ENCODE measurements around the gene HEYL.
"Not testable (repeated sequence)": the region's sequence is repeated elsewhere in the genome, so short reads cannot be mapped to it uniquely, and the experiment has no call there.

The HEYL gene

GRCh38 chr1:39635871-39636210, 3.6 kb downstream of the HEYL start:
- DNase-seq: no peak

GRCh38 chr1:39635205-39635870, 4.1 kb downstream of the HEYL start:
- no peak for DNase-seq

- no peak for DNase-seq
These were observed 6.0 kb downstream of the HEYL start for GRCh38 chr1:39633422-39633821.

- DNase-seq: no peak
These were observed 6.6 kb downstream of the HEYL start for GRCh38 chr1:39632682-39633417.

- no peak for DNase-seq
These were observed 7.1 kb downstream of the HEYL start for GRCh38 chr1:39632323-39632681.

GRCh38 chr1:39631361-39632322, 7.8 kb downstream of the HEYL start:
- no peak for DNase-seq

GRCh38 chr1:39628807-39629350, 10.6 kb downstream of the HEYL start:
- no peak for DNase-seq

GRCh38 chr1:39626646-39627045, 12.8 kb downstream of the HEYL start:
- DNase-seq: no peak

- DNase-seq: no peak
These were observed 13.8 kb downstream of the HEYL start for GRCh38 chr1:39625462-39626273.

- DNase-seq: no peak
These were observed 14.4 kb downstream of the HEYL start for GRCh38 chr1:39625009-39625408.

GRCh38 chr1:39623053-39623452, 16.4 kb downstream of the HEYL start:
- no peak for DNase-seq

GRCh38 chr1:39622427-39622826, 17.0 kb downstream of the HEYL start:
- no peak for DNase-seq

- DNase-seq: no peak
These were observed 18.7 kb downstream of the HEYL start for GRCh38 chr1:39620659-39621165.

- DNase-seq: no peak
These were observed 21.9 kb downstream of the HEYL start for GRCh38 chr1:39617488-39618049.

- no peak for DNase-seq
These were observed 24.3 kb downstream of the HEYL start for GRCh38 chr1:39615086-39615673.

- DNase-seq: no peak
These were observed 25.0 kb downstream of the HEYL start for GRCh38 chr1:39614488-39614887.

GRCh38 chr1:39613250-39613649, 26.2 kb downstream of the HEYL start:
- no peak for DNase-seq

- peak; percentile 35 to 38 for DNase-seq
These were observed 29.7 kb downstream of the HEYL start for GRCh38 chr1:39609618-39610331.

GRCh38 chr1:39608921-39609320, 30.5 kb downstream of the HEYL start:
- no peak for DNase-seq

- DNase-seq: not testable (repeated sequence)
These were observed 35.8 kb downstream of the HEYL start for GRCh38 chr1:39603677-39604076.

Data from Kasumi-1 (cell line).